ENCODE data around the gene PRRC2B.

DNA sequence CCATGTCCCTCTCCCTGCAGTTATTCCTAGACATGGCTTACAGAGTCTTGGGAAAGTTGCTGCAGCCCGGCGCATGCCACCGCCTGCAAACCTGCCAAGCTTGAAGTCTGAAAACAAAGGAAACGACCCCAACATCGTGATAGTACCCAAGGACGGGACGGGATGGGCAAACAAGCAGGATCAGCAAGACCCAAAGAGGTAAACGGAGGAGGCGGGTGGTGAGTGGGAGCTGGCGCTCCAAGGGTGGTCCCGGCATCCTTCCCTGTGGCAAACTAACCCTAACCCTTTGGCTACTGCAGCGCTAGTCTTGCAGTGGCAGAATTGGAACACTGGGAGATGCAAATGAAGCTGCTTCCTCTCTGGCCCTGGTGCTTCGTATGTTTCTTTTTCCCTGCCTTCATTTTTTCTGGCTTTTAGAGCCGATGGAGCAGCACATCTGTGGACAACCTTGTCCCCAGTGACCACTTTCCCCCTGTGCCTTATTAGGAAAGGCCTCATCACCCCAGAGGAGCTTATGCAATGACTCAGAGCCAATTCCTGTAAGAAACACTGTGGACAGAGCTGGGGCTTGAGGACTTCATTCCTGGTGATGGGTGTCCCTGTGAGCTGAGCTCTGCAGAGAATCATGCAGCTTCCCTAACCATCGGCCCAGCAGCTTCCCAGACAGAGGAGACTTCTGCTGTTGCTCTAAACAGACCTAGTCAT, 38.9 kb downstream of the PRRC2B start:
- TF ChIP-seq, protein P1, sequence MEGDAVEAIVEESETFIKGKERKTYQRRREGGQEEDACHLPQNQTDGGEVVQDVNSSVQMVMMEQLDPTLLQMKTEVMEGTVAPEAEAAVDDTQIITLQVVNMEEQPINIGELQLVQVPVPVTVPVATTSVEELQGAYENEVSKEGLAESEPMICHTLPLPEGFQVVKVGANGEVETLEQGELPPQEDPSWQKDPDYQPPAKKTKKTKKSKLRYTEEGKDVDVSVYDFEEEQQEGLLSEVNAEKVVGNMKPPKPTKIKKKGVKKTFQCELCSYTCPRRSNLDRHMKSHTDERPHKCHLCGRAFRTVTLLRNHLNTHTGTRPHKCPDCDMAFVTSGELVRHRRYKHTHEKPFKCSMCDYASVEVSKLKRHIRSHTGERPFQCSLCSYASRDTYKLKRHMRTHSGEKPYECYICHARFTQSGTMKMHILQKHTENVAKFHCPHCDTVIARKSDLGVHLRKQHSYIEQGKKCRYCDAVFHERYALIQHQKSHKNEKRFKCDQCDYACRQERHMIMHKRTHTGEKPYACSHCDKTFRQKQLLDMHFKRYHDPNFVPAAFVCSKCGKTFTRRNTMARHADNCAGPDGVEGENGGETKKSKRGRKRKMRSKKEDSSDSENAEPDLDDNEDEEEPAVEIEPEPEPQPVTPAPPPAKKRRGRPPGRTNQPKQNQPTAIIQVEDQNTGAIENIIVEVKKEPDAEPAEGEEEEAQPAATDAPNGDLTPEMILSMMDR (IDR thresholded peaks at IDR 0.05; ENCODE audit: low read length) = no peak
- no peak for TF ChIP-seq EZH2 (optimal IDR thresholded peaks at IDR 0.05; ENCODE audit: low read depth, low read length)
